Measurements from ENCODE around the gene PRKCE.

Gene PRKCE

GRCh38 chr2:46001741-46002506 is 350.4 kb downstream of the PRKCE start:
- no peak for TF ChIP-seq GATA2 (IDR thresholded peaks at IDR 0.05; ENCODE audit: low read depth, low read length)
- TF ChIP-seq GATA3 (IDR thresholded peaks at IDR 0.05; ENCODE audit: low read depth, low read length) = no peak

GRCh38 chr2:46002507-46002883 is 351.0 kb downstream of the PRKCE start:
- no peak for TF ChIP-seq GATA3 (IDR thresholded peaks at IDR 0.05; ENCODE audit: low read depth, low read length)
- TF ChIP-seq GATA2 (IDR thresholded peaks at IDR 0.05; ENCODE audit: low read depth, low read length) = no peak

- no peak for TF ChIP-seq GATA3 (IDR thresholded peaks at IDR 0.05; ENCODE audit: low read depth, low read length)
- no peak for TF ChIP-seq GATA2 (IDR thresholded peaks at IDR 0.05; ENCODE audit: low read depth, low read length)
These were observed 351.5 kb downstream of the PRKCE start for GRCh38 chr2:46002947-46003346.

- TF ChIP-seq GATA2 (IDR thresholded peaks at IDR 0.05; ENCODE audit: low read depth, low read length) (no peak), GATA3 (IDR thresholded peaks at IDR 0.05; ENCODE audit: low read depth, low read length) (no peak)
These were observed 352.5 kb downstream of the PRKCE start for GRCh38 chr2:46003903-46004473.

GRCh38 chr2:46006473-46007025 is 355.1 kb downstream of the PRKCE start:
- TF ChIP-seq GATA2 (IDR thresholded peaks at IDR 0.05; ENCODE audit: low read depth, low read length) (no peak), GATA3 (IDR thresholded peaks at IDR 0.05; ENCODE audit: low read depth, low read length) (no peak)

- TF ChIP-seq GATA2 (IDR thresholded peaks at IDR 0.05; ENCODE audit: low read depth, low read length) (no peak), GATA3 (IDR thresholded peaks at IDR 0.05; ENCODE audit: low read depth, low read length) (no peak)
These were observed 355.9 kb downstream of the PRKCE start for GRCh38 chr2:46007412-46007811.

GRCh38 chr2:46008091-46008870 is 356.8 kb downstream of the PRKCE start:
- no peak for TF ChIP-seq GATA2 (IDR thresholded peaks at IDR 0.05; ENCODE audit: low read depth, low read length)
- TF ChIP-seq GATA3 (IDR thresholded peaks at IDR 0.05; ENCODE audit: low read depth, low read length) = no peak

GRCh38 chr2:46009315-46009714 is 357.8 kb downstream of the PRKCE start:
- TF ChIP-seq GATA2 (IDR thresholded peaks at IDR 0.05; ENCODE audit: low read depth, low read length) (no peak), GATA3 (IDR thresholded peaks at IDR 0.05; ENCODE audit: low read depth, low read length) (no peak)

GRCh38 chr2:46009772-46010171 is 358.3 kb downstream of the PRKCE start:
- TF ChIP-seq GATA3 (IDR thresholded peaks at IDR 0.05; ENCODE audit: low read depth, low read length) = no peak
- no peak for TF ChIP-seq GATA2 (IDR thresholded peaks at IDR 0.05; ENCODE audit: low read depth, low read length)

- TF ChIP-seq GATA3 (IDR thresholded peaks at IDR 0.05; ENCODE audit: low read depth, low read length) (no peak), GATA2 (IDR thresholded peaks at IDR 0.05; ENCODE audit: low read depth, low read length) (no peak)
These were observed 358.9 kb downstream of the PRKCE start for GRCh38 chr2:46010223-46010924.

GRCh38 chr2:46010925-46011490 is 359.5 kb downstream of the PRKCE start:
- TF ChIP-seq GATA2 (IDR thresholded peaks at IDR 0.05; ENCODE audit: low read depth, low read length) (no peak), GATA3 (IDR thresholded peaks at IDR 0.05; ENCODE audit: low read depth, low read length) (no peak)

GRCh38 chr2:46012618-46013240 is 361.3 kb downstream of the PRKCE start:
- TF ChIP-seq GATA3 (IDR thresholded peaks at IDR 0.05; ENCODE audit: low read depth, low read length) = no peak
- no peak for TF ChIP-seq GATA2 (IDR thresholded peaks at IDR 0.05; ENCODE audit: low read depth, low read length)

GRCh38 chr2:46013726-46014125 is 362.3 kb downstream of the PRKCE start:
- TF ChIP-seq GATA2 (IDR thresholded peaks at IDR 0.05; ENCODE audit: low read depth, low read length) = no peak
